ENCODE results near the gene CCDC92.

CCDC92 gene

GRCh38 chr12:123886931-123887582 is 85.6 kb downstream of the CCDC92 start:
- no peak for DNase-seq

- DNase-seq = no peak
These were observed 86.4 kb downstream of the CCDC92 start for GRCh38 chr12:123886258-123886657.

Measured in cortex of kidney (tissue), 1 donor.